ENCODE results near the gene COX19. TPM values are rescaled to one million over a fixed set of nuclear protein-coding genes. Genes with fewer than 3 reads are reported as not detected.
A peak's percentile ranks its signal among the peaks of the same experiment; 100 is the strongest.

The COX19 gene
- total and polyA plus RNA-seq, 2 donors from 2014 or later, result 4.8 to 14.7 TPM

DNA sequence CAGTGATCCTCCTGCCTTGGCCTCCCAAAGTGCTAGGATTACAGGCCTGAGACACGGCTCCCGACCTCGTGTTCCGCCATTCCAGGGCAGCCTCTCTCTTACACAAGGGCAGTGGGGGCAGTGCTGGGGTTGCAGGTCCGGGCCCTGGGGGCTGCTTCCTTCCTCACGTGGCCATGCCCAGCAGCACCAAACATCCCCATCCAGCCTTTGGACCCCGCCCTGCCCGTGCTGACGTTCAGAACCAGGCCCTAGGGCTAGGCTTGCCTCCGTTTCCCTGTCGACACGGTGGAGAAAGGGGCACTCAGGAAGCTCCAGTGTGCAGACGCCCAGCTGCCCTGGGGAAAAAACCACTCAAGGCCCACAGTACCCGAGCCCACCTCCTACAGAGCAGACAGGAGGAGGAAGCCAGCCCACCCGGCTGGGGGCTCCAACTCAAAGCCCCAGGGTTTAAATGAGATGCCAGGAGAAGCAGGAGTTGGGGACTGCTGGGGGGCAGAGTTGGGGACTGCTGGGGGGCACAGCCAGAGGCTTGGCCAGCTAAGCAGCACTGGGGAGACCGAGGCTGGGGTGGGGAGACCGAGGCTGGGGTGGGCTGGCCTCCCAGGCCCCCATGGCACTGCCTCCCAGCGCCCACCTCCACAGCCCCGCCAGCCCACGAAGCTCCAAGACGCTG lies 56.8 kb downstream of the COX19 start:
- TF ChIP-seq, protein P1, sequence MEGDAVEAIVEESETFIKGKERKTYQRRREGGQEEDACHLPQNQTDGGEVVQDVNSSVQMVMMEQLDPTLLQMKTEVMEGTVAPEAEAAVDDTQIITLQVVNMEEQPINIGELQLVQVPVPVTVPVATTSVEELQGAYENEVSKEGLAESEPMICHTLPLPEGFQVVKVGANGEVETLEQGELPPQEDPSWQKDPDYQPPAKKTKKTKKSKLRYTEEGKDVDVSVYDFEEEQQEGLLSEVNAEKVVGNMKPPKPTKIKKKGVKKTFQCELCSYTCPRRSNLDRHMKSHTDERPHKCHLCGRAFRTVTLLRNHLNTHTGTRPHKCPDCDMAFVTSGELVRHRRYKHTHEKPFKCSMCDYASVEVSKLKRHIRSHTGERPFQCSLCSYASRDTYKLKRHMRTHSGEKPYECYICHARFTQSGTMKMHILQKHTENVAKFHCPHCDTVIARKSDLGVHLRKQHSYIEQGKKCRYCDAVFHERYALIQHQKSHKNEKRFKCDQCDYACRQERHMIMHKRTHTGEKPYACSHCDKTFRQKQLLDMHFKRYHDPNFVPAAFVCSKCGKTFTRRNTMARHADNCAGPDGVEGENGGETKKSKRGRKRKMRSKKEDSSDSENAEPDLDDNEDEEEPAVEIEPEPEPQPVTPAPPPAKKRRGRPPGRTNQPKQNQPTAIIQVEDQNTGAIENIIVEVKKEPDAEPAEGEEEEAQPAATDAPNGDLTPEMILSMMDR (IDR thresholded peaks at IDR 0.05; ENCODE audit: borderline replicate concordance, extremely low read depth, insufficient read depth), result no peak
- no peaks in the 10 kb centered on the region for H3K9me3 ChIP-seq (ENCODE audit: control insufficient read depth in 2 of 3, insufficient read depth in 1 of 3, low read length in 3 of 3)
- DNase-seq (peak in 2 of 5 donors; percentile 31 to 75), FAIRE-seq (no peak)
- no peak overlapping the region for H3K9ac ChIP-seq (ENCODE audit: low read length in 3 of 3)
- no peaks in the 10 kb centered on the region for H3K36me3 ChIP-seq (ENCODE audit: control insufficient read depth in 2 of 3, insufficient read depth in 3 of 3, low read length in 3 of 3)
- H3K27ac ChIP-seq (ENCODE audit: low read depth in 2 of 2, low read length in 2 of 2), result no peak overlapping the region
- intact Hi-C loops (cut with DNase I), result no loop called here
- H3K4me3 ChIP-seq (ENCODE audit: low read length in 3 of 3), result no peak overlapping the region
- H3K4me1 ChIP-seq (ENCODE audit: control insufficient read depth in 2 of 3, insufficient read depth in 2 of 3, low read depth in 1 of 3, low read length in 3 of 3), result peaks cover 0 to 13% (median 5%) of the 10 kb centered on the region in 3 donors
- no peaks in the 10 kb centered on the region for H3K27me3 ChIP-seq (ENCODE audit: control insufficient read depth, insufficient read depth, low read length)

GRCh38 chr7:918118-918425 lies 57.3 kb downstream of the COX19 start:
- H3K27me3 ChIP-seq (ENCODE audit: control insufficient read depth, insufficient read depth, low read length), result no peaks in the 10 kb centered on the region
- H3K4me1 ChIP-seq (ENCODE audit: control insufficient read depth in 2 of 3, insufficient read depth in 2 of 3, low read depth in 1 of 3, low read length in 3 of 3), result peaks cover 0 to 12% (median 5%) of the 10 kb centered on the region in 3 donors
- TF ChIP-seq, protein P1 (IDR thresholded peaks at IDR 0.05; ENCODE audit: borderline replicate concordance, extremely low read depth, insufficient read depth), result no peak
- no peaks in the 10 kb centered on the region for H3K9me3 ChIP-seq (ENCODE audit: control insufficient read depth in 2 of 3, insufficient read depth in 1 of 3, low read length in 3 of 3)
- H3K36me3 ChIP-seq (ENCODE audit: control insufficient read depth in 2 of 3, insufficient read depth in 3 of 3, low read length in 3 of 3), result no peaks in the 10 kb centered on the region
- no peak overlapping the region for H3K9ac ChIP-seq (ENCODE audit: low read length in 3 of 3)
- intact Hi-C loops (cut with DNase I), result no loop called here
- no peak overlapping the region for H3K4me3 ChIP-seq (ENCODE audit: low read length in 3 of 3)
- DNase-seq (peak in 1 of 5 donors; percentile 23), FAIRE-seq (no peak)
- no peak overlapping the region for H3K27ac ChIP-seq (ENCODE audit: low read depth in 2 of 2, low read length in 2 of 2)

GRCh38 chr7:917255-918117 lies 57.9 kb downstream of the COX19 start:
- Histone ChIP-seq H3K27ac (ENCODE audit: low read depth in 2 of 2, low read length in 2 of 2) (no peak overlapping the region), H3K27me3 (ENCODE audit: control insufficient read depth, insufficient read depth, low read length) (no peaks in the 10 kb centered on the region), H3K4me1 (ENCODE audit: control insufficient read depth in 2 of 3, insufficient read depth in 2 of 3, low read depth in 1 of 3, low read length in 3 of 3) (peaks cover 0 to 10% (median 5%) of the 10 kb centered on the region in 3 donors), H3K9me3 (ENCODE audit: control insufficient read depth in 2 of 3, insufficient read depth in 1 of 3, low read length in 3 of 3) (no peaks in the 10 kb centered on the region), H3K36me3 (ENCODE audit: control insufficient read depth in 2 of 3, insufficient read depth in 3 of 3, low read length in 3 of 3) (no peaks in the 10 kb centered on the region), H3K4me3 (ENCODE audit: low read length in 3 of 3) (no peak overlapping the region), H3K9ac (ENCODE audit: low read length in 3 of 3) (no peak overlapping the region)
- intact Hi-C loops (cut with DNase I), result no loop called here
- DNase-seq (peak in 2 of 5 donors; percentile 31 to 45), FAIRE-seq (no peak)
- TF ChIP-seq, protein P1 (IDR thresholded peaks at IDR 0.05; ENCODE audit: borderline replicate concordance, extremely low read depth, insufficient read depth), result no peak

Measured in kidney (tissue), 14 donors.